ENCODE results near the gene CRHR2. TPM values are rescaled to one million over a fixed set of nuclear protein-coding genes. Genes with fewer than 3 reads are reported as not detected.
A peak's percentile ranks its signal among the peaks of the same experiment; 100 is the strongest.
"Not testable (repeated sequence)": the region's sequence is repeated elsewhere in the genome, so short reads cannot be mapped to it uniquely, and the experiment has no call there.

CRHR2 gene
- total and polyA plus RNA-seq, 11 donors, result 0.06 to 1.6 (median 0.71) TPM; not detected in 1

DNA sequence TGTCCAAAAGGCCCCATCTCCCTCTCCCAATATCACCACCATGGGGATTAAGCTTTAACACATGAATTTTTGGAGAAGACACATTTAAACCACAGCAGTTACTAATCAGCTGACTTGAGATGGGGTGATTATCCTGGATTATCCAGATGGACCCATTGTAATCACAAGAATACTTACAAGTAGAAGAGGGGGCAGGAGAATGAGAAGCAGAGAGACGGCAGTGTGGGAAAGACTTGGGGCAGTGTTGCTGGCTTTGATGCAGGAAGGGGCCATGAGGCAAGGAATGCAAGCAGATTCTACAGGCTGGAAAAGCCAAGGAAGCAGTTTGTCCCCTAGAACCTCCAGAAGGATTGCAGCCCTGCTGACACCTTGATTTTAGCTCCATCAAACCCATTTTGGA lies 39.0 kb upstream of the CRHR2 start:
- TF ChIP-seq POLR2A (IDR thresholded peaks at IDR 0.05), result no peak
- TF ChIP-seq, protein P1, sequence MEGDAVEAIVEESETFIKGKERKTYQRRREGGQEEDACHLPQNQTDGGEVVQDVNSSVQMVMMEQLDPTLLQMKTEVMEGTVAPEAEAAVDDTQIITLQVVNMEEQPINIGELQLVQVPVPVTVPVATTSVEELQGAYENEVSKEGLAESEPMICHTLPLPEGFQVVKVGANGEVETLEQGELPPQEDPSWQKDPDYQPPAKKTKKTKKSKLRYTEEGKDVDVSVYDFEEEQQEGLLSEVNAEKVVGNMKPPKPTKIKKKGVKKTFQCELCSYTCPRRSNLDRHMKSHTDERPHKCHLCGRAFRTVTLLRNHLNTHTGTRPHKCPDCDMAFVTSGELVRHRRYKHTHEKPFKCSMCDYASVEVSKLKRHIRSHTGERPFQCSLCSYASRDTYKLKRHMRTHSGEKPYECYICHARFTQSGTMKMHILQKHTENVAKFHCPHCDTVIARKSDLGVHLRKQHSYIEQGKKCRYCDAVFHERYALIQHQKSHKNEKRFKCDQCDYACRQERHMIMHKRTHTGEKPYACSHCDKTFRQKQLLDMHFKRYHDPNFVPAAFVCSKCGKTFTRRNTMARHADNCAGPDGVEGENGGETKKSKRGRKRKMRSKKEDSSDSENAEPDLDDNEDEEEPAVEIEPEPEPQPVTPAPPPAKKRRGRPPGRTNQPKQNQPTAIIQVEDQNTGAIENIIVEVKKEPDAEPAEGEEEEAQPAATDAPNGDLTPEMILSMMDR (IDR thresholded peaks at IDR 0.05), result no peak
- no peak overlapping the region for H3K27ac ChIP-seq
- no peaks in the 10 kb centered on the region for H3K4me1 ChIP-seq
- no peak for ATAC-seq
- no peaks in the 10 kb centered on the region for H3K36me3 ChIP-seq
- intact Hi-C loops (cut with DNase I), result no loop called here
- 88 to 100% (median 93%) methylated on average over 1 of the region's 1 CpG for WGBS, 4 donors
- H3K4me3 ChIP-seq, result no peak overlapping the region
- no peak for DNase-seq
- H3K9me3 ChIP-seq, result peaks cover 0 to 24% (median 7%) of the 10 kb centered on the region in 12 donors
- no peaks in the 10 kb centered on the region for H3K27me3 ChIP-seq

DNA sequence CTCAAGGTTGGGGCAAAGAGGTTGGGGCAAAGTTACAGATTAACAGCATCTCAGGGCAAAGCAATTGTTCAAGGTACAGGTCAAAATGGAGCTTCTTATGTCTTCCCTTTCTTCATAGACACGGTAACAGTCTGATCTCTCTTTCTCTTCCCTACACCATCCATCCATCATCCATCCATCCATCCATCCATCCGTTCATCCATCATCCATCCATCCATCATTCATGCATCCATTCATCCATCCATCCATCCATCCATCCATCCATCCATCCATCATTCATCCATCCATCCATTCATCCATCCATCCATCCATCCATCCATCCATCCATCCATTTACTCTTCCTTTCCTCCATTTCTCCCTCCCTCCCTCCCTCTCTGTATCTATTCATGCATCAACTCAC lies 37.2 kb upstream of the CRHR2 start:
- H3K27me3 ChIP-seq, result not testable (repeated sequence)

DNA sequence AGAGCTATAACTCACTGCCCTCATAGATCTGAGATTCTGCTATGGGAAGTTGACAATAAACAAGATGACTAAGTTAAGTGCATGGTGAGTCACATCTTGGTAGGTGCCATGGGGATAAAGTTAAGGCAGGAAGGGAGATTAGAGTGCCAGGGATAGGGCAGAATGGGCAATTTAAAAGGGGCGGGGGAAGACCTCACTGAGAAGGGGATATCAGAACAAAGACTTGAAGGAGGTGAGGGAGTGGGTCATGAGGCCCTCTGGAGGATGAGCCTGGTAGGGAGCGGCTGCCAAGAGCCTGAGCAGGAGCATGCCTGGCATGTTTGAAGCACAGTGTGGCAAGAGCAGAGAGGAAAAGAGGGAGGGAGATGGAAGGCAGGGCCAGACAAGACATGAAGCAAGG lies 34.9 kb upstream of the CRHR2 start:
- no peaks in the 10 kb centered on the region for H3K36me3 ChIP-seq
- H3K4me1 ChIP-seq, result no peaks in the 10 kb centered on the region
- TF ChIP-seq, protein P1 (IDR thresholded peaks at IDR 0.05), result peak in 1 of 12 donors; percentile 19
- TF ChIP-seq POLR2A (IDR thresholded peaks at IDR 0.05), result no peak
- intact Hi-C loops (cut with DNase I), result no loop called here
- H3K27me3 ChIP-seq, result no peaks in the 10 kb centered on the region
- DNase-seq (no peak), ATAC-seq (peak in 2 of 4 donors; percentile 26 to 40)
- no peak overlapping the region for H3K27ac ChIP-seq
- peaks cover 0 to 24% (median 7%) of the 10 kb centered on the region in 12 donors for H3K9me3 ChIP-seq
- H3K4me3 ChIP-seq, result no peak overlapping the region
- 64 to 87% (median 81%) methylated on average over 2 of the region's 2 CpGs for WGBS, 4 donors

More for the DNA sequence above, 37.2 kb upstream of the CRHR2 start:
- H3K27ac ChIP-seq; DNase-seq; H3K36me3 ChIP-seq; ATAC-seq; H3K4me3 ChIP-seq; intact Hi-C loops (cut with DNase I); H3K4me1 ChIP-seq: not testable (repeated sequence)
- peaks cover 0 to 24% (median 7%) of the 10 kb centered on the region in 12 donors for H3K9me3 ChIP-seq
- 89 to 95% (median 91%) methylated on average over 2 of the region's 2 CpGs for WGBS, 4 donors

DNA sequence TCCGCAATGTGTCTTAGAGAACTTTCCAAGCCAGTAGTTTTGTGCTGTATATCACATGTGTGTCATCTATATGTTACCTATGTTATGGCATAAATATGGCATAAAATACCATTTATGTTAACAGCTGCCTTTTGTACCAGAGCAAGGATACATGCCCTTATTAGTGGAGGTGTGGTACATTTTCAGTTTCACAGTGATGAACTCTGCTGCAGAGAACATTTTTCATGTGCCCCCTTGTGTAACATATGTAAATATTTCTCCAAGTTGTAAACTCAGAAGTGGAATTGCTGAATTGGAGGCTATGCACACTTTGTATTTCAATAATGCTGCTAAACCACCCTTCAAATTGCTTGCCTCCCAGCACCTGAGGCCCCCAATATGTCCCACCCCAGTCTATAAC lies 31.9 kb upstream of the CRHR2 start:
- 93 to 100% (median 99%) methylated on average over 1 of the region's 1 CpG for WGBS, 4 donors

More for the DNA sequence above, 31.9 kb upstream of the CRHR2 start:
- Histone ChIP-seq H3K4me1 (peaks cover 0 to 6% (median 0%) of the 10 kb centered on the region in 12 donors), H3K4me3 (no peak overlapping the region), H3K36me3 (no peaks in the 10 kb centered on the region), H3K27me3 (no peaks in the 10 kb centered on the region), H3K9me3 (peaks cover 0 to 19% (median 7%) of the 10 kb centered on the region in 12 donors), H3K27ac (no peak overlapping the region)
- TF ChIP-seq, protein P1 (IDR thresholded peaks at IDR 0.05), result no peak
- TF ChIP-seq POLR2A (IDR thresholded peaks at IDR 0.05), result no peak
- ATAC-seq, result no peak
- intact Hi-C loops (cut with DNase I), result no loop called here
- no peak for DNase-seq

All from heart left ventricle (tissue), 16 donors.